Measurements from ENCODE around the gene MALT1.

DNA sequence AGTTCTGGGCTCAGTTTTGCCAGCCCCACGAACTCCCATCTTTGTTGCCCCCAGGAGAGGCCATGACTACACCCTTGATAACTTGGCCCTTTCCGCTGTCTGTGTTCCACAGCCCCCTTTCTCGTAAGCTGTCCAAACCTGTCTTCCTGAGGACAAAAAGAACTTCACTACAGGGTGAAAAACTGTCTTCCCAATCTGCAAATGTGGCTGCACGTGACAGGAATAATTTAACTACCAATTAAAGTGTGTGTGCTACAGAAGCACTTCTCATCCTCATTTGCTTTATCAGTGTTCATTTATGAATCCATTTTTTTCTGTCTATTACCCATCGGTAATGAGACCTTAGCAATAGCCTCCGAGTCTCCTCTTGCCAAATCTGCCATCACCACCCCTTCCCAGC is 33.3 kb upstream of the MALT1 start:
- no peak for TF ChIP-seq CTCF (IDR thresholded peaks at IDR 0.05)
- TF ChIP-seq RAD21 (conservative IDR thresholded peaks at IDR 0.05 in 1 of 2, IDR thresholded peaks at IDR 0.05 in 1 of 2) = no peak
- TF ChIP-seq BCL3 (IDR thresholded peaks at IDR 0.05) = no peak
- TF ChIP-seq CHD2 (IDR thresholded peaks at IDR 0.05; ENCODE audit: low read length, partially characterized antibody) = no peak
- TF ChIP-seq POLR2A (IDR thresholded peaks at IDR 0.05; ENCODE audit: low read length) = no peak
- no peak for TF ChIP-seq RCOR1 (IDR thresholded peaks at IDR 0.05; ENCODE audit: low read depth, low read length)
- TF ChIP-seq RFX5 (IDR thresholded peaks at IDR 0.05) = no peak
- TF ChIP-seq RNF2 (IDR thresholded peaks at IDR 0.05; ENCODE audit: borderline replicate concordance, low read depth) = no peak
- no peak for TF ChIP-seq TP53 (CRISPR knock-in tag; IDR thresholded peaks at IDR 0.05)
- TF ChIP-seq FOSL2 (IDR thresholded peaks at IDR 0.05) = no peak
- TF ChIP-seq FOSL2 (CRISPR knock-in tag; IDR thresholded peaks at IDR 0.05) = no peak
- no peak for TF ChIP-seq CEBPB (IDR thresholded peaks at IDR 0.05)
- TF ChIP-seq JUNB (IDR thresholded peaks at IDR 0.05) = no peak
- TF ChIP-seq EP300 (IDR thresholded peaks at IDR 0.05) = no peak

Measured in A549 (cell line).